Colonic mucosa (tissue), 4 donors: ENCODE measurements around the gene DCP1A. TPM values are rescaled to one million over a fixed set of nuclear protein-coding genes. Genes with fewer than 3 reads are reported as not detected.
A peak's percentile ranks its signal among the peaks of the same experiment; 100 is the strongest.

Source experiments
- DNase-seq: peaks from one replicate; pipeline ENCODE4 v3.0.0-alpha.2; 2020
- H3K27ac ChIP-seq: fragments of 200-600 bp; one replicate; pipeline ENCODE4 v1.8.0; 2021
- H3K27me3 ChIP-seq: fragments of 200-600 bp; one replicate; pipeline ENCODE4 v1.8.0; 2021
- H3K36me3 ChIP-seq: fragments of 200-600 bp; one replicate; pipeline ENCODE4 v1.8.0; 2021
- H3K4me1 ChIP-seq: fragments of 200-600 bp; one replicate; pipeline ENCODE4 v1.8.0; 2021; ENCODE audit warnings: mild to moderate bottlenecking
- H3K4me3 ChIP-seq: fragments of 200-600 bp; one replicate; pipeline ENCODE4 v1.8.0; 2021
- H3K9ac ChIP-seq, 2 donors: one replicate each; pipeline ENCODE4 v1.7.0; 2013; ENCODE audit warnings: control low read depth in 2 of 2, low read depth in 2 of 2, low read length in 2 of 2
- H3K9me3 ChIP-seq: fragments of 200-600 bp; one replicate; pipeline ENCODE4 v1.8.0; 2021
- CTCF ChIP-seq: fragments of 200-600 bp; IDR thresholded peaks from one replicate; pipeline ENCODE4 v1.8.0; 2022; ENCODE audit warnings: antibody characterized with exemption, mild to moderate bottlenecking
- intact Hi-C: fragments of 100-400 bp; cut with DNase I; formaldehyde crosslinking; loops from one replicate; pipeline ENCODE4 v1.14.1; 2022
- total RNA-seq, 2 donors: library from RNA; stranded (reverse); fragmentation: NEBNext Ultra II Directional in 1 of 2; extraction: Animal tissue kit (Norgen Biotek cat#: 25700) in 1 of 2; gene quantifications; one replicate each; pipeline ENCODE4 v1.2.1, GENCODE V29; 2021
- donor health status: healthy.
- donor health status: DM: no; HTN: no; CAD: no.
- donor health status: DM: no; HTN: no; CAD: no.

The DCP1A gene
- 10 to 100 TPM; 20.6 to 24.5 TPM for total RNA-seq

DNA sequence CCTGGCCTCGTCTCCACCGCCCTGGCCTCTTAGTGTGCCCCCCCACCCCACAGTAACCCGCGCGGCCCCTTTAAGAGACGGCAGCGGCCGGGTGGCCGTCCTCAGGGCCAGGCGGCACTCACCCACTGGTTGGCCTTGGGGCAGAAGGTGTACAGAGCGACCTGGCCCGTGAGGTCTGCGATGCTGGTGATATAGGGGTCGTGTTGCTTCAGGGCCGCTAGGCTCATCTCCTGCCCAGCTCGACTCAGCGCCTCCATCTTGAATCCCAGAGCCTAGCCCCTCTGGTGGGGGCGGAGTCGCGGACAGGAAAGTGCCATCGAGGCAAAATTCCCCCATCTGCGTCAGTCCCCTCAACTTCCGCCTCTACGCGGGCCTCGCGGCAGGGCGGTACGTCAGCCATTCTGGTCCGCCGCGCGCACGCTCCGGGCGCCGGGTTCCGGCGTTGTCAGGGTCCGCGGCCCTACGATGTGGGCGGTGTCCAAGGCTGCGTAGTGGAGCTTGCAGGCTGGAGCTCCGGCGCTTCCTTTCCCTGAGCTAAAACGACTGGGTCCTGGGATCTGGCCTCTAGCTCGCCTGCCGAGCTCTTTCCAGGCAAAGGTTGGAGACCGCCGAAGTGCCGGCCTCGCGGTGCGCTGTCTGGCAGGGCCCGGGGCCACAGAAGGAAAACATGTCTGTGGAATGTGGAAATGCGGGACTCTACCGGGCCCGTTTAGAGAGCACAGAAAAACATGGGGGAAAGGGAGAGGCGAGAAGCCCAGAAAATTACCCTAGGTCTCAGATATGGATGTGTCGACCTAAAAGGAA, at the start of gene DCP1A:
DCP1A (minus strand) TSS at position 283 of the 804 bp plus-strand sequence; CDS start at position 257, 26 bp downstream.
- Histone ChIP-seq H3K9ac (peak within 1 kb of the TSS; percentile 94 to 97), H3K27ac (peak within 1 kb of the TSS; percentile 93), H3K4me3 (peak within 1 kb of the TSS; percentile 85), H3K36me3 (no peaks in the 10 kb centered on the region), H3K4me1 (peaks cover 4% of the 10 kb centered on the region), H3K9me3 (no peaks in the 10 kb centered on the region), H3K27me3 (no peaks in the 10 kb centered on the region)
- no peak for TF ChIP-seq CTCF
- DNase-seq: peak; percentile 97
- intact Hi-C loops: no loop called here

DNA sequence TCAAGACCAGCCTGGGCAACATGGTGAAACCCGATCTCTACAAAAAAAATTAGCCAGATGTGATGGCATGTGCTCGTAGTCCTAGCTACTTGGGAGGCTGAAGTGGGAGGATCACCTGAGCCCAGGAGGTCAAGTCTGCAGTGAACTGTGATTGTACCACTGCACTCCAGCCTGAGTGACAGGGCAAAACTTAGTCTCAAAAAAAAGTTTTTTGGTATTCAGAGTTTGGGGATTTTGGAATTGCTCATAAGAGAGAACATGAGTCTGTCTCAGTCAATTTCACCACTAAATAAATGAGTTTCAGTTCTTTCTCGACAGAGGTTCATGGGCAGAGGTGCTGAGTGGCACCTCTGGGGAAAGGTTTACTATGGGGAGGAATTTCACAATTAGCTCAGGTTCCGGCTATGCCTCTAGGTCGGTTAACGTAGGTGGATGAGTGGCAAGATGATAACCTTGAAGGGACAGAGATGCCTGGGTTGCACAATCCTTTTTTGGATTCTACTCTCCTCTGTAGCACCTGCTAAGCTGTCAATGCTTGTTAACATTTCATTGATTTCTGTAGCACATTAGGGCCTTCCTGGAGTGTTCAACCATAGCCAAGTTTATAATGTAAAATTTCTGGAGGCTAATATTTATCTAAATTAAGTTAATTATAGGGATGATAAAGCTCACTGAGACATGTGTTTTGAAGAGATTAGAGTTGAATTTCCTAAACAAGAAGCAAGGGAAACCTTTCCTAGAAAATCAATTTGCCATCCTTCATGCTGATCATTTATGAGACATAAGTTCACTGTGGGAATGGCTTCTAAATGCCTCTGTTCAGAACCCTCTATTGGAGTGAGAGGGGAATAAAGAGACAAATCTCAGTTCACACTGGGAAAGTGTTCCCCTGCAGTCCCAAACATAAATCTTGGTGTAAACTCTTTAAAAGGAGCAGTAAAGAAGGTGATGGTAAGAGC, 37.4 kb upstream of the DCP1A start:
- no peaks in the 10 kb centered on the region for H3K27me3 ChIP-seq
- H3K27ac ChIP-seq: no peak overlapping the region
- no peak for DNase-seq
- H3K9ac ChIP-seq: no peak overlapping the region
- TF ChIP-seq CTCF: no peak
- H3K4me1 ChIP-seq: no peaks in the 10 kb centered on the region
- H3K4me3 ChIP-seq: no peak overlapping the region
- intact Hi-C loops: no loop called here
- H3K9me3 ChIP-seq: no peaks in the 10 kb centered on the region
- no peaks in the 10 kb centered on the region for H3K36me3 ChIP-seq

GRCh38 chr3:53382106-53382505, 34.8 kb upstream of the DCP1A start:
- Histone ChIP-seq H3K36me3 (no peaks in the 10 kb centered on the region), H3K27me3 (no peaks in the 10 kb centered on the region), H3K27ac (no peak overlapping the region), H3K4me3 (no peak overlapping the region), H3K9ac (no peak overlapping the region), H3K4me1 (no peaks in the 10 kb centered on the region), H3K9me3 (no peaks in the 10 kb centered on the region)
- TF ChIP-seq CTCF: no peak
- intact Hi-C loops: no loop called here
- no peak for DNase-seq

DNA sequence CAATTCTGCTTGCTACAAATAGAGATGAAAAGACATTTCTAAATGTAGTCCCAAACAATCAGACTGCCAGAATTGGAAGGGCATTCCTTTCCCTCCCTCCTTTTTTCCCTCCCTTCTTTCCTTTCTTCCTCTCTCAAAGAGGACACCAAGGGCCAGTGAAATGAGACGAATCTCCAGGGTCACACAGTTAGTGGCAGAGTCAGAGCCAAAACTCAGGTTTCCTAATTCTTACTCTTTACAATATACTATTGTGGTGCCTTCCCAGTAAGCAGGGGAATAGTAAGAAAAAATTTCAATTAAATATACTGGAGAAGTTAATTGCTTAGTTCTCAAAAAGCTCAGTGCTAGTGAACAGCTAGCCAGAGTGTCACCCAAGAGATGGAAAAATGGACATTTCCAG, 33.0 kb upstream of the DCP1A start:
- TF ChIP-seq CTCF: no peak
- no peak overlapping the region for H3K9ac ChIP-seq
- no peaks in the 10 kb centered on the region for H3K27me3 ChIP-seq
- no peak overlapping the region for H3K4me3 ChIP-seq
- intact Hi-C loops: no loop called here
- no peaks in the 10 kb centered on the region for H3K4me1 ChIP-seq
- H3K27ac ChIP-seq: no peak overlapping the region
- H3K36me3 ChIP-seq: no peaks in the 10 kb centered on the region
- no peak for DNase-seq
- no peaks in the 10 kb centered on the region for H3K9me3 ChIP-seq

GRCh38 chr3:53379898-53380297, 32.6 kb upstream of the DCP1A start:
- no peak for TF ChIP-seq CTCF
- no peak for DNase-seq
- H3K27me3 ChIP-seq: no peaks in the 10 kb centered on the region
- H3K4me1 ChIP-seq: no peaks in the 10 kb centered on the region
- no peaks in the 10 kb centered on the region for H3K36me3 ChIP-seq
- H3K27ac ChIP-seq: no peak overlapping the region
- intact Hi-C loops: loop anchor here (10.0 kb wide), 1 partner anchor 115 kb away; the partner anchor contains the start of gene CACNA1D
- H3K9ac ChIP-seq: no peak overlapping the region
- H3K9me3 ChIP-seq: no peaks in the 10 kb centered on the region
- H3K4me3 ChIP-seq: no peak overlapping the region
